ENCODE measurements around the gene CIT. TPM values are rescaled to one million over a fixed set of nuclear protein-coding genes. Genes with fewer than 3 reads are reported as not detected.

Gene CIT
- total and polyA plus RNA-seq, 2 donors (not counting 1 experiment from before 2014, with no cell fraction given) = 6.8 to 25.4 TPM

DNA sequence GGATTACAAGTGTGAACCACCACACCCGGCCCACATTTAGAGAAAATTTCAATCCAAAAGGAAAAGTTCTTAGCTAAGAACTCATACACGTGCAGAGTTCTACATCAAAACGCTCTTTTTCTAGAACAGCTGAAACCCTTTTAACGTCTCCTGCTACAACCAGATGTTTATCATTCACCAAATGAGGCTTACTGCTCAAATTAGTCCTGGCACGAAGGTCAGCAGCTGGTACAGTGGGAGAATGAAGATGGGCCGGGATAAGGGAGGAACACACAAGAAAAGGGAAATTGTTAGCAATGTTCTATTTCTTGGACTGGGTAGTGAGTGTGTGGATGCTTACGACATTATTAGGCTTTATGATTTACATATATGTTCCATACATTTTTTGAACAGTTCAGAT, 171.9 kb downstream of the CIT start:
- TF ChIP-seq, protein P1, sequence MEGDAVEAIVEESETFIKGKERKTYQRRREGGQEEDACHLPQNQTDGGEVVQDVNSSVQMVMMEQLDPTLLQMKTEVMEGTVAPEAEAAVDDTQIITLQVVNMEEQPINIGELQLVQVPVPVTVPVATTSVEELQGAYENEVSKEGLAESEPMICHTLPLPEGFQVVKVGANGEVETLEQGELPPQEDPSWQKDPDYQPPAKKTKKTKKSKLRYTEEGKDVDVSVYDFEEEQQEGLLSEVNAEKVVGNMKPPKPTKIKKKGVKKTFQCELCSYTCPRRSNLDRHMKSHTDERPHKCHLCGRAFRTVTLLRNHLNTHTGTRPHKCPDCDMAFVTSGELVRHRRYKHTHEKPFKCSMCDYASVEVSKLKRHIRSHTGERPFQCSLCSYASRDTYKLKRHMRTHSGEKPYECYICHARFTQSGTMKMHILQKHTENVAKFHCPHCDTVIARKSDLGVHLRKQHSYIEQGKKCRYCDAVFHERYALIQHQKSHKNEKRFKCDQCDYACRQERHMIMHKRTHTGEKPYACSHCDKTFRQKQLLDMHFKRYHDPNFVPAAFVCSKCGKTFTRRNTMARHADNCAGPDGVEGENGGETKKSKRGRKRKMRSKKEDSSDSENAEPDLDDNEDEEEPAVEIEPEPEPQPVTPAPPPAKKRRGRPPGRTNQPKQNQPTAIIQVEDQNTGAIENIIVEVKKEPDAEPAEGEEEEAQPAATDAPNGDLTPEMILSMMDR (conservative IDR thresholded peaks at IDR 0.05 in 1 of 2, IDR thresholded peaks at IDR 0.05 in 1 of 2; ENCODE audit: low read depth in 1 of 2, low read length in 2 of 2) = no peak
- no peak for TF ChIP-seq EZH2 (IDR thresholded peaks at IDR 0.05; ENCODE audit: low read length, missing control alignments)
- Histone ChIP-seq H3K9me3 (ENCODE audit: control insufficient read depth, insufficient read depth, low read depth, low read length) (no peaks in the 10 kb centered on the region), H3K36me3 (ENCODE audit: control insufficient read depth, insufficient read depth, low read length) (peaks cover 14% of the 10 kb centered on the region), H3K9ac (ENCODE audit: insufficient read depth, low read length) (no peak overlapping the region), H3K27me3 (ENCODE audit: control insufficient read depth, insufficient read depth, low read length) (no peaks in the 10 kb centered on the region), H3K4me2 (ENCODE audit: extremely low read depth, insufficient read depth, low read length) (no peak overlapping the region), H3K4me1 (ENCODE audit: control insufficient read depth, extremely low read depth, insufficient read depth, low read length) (no peaks in the 10 kb centered on the region), H3K79me2 (ENCODE audit: control insufficient read depth, insufficient read depth, low read length) (no peaks in the 10 kb centered on the region), H4K20me1 (ENCODE audit: control insufficient read depth, extremely low read depth, insufficient read depth, low read length) (no peaks in the 10 kb centered on the region), H3K4me3 (replicated peaks in 1 of 4; ENCODE audit: control extremely low read depth in 1 of 4, insufficient read depth in 1 of 4, low read depth in 3 of 4, low read length in 4 of 4) (no peak overlapping the region), H3K27ac (ENCODE audit: insufficient read depth, low read length) (no peak overlapping the region), H2AFZ (ENCODE audit: low read length) (no peak overlapping the region)
- DNase-seq (ENCODE audit: low read depth in 2 of 2) = no peak

DNA sequence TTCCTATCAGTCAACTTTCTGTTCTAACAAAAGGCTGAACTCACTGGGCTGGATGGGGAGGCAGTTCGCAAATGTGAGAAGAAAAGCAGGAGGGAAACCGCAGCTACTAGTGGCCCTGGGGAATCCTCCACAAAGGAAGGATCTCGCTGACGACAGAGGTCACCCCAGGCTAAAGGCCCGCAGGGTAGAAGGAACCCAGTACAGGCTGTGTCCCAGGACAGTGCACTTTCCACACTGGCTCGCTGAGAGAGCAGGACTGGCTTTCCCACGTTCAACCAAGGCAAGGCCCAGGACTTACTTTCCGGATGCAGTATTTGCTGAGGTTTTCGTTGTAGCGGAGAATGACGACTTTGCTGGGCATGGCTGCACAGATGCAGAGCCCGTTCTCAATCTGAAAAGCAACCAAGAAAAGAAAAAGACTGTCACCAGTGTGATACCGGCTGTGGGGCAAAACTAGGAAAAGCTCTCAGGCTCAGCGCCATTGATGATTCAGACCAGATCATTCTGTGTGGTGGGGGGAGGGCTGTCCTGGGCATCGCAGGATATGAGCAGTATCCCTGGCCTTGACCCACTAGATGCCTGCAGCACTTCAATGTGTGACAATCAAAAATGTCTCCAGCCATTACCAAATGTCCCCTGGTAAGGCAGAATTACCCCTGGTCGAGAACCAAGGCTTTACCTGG, 172.9 kb downstream of the CIT start:
- TF ChIP-seq, protein P1 (conservative IDR thresholded peaks at IDR 0.05 in 1 of 2, IDR thresholded peaks at IDR 0.05 in 1 of 2; ENCODE audit: low read depth in 1 of 2, low read length in 2 of 2) = no peak
- TF ChIP-seq EZH2 (IDR thresholded peaks at IDR 0.05; ENCODE audit: low read length, missing control alignments) = no peak
- H3K4me1 ChIP-seq (ENCODE audit: control insufficient read depth, extremely low read depth, insufficient read depth, low read length) = no peaks in the 10 kb centered on the region
- H3K27me3 ChIP-seq (ENCODE audit: control insufficient read depth, insufficient read depth, low read length) = no peaks in the 10 kb centered on the region
- H3K36me3 ChIP-seq (ENCODE audit: control insufficient read depth, insufficient read depth, low read length) = peaks cover 11% of the 10 kb centered on the region
- no peaks in the 10 kb centered on the region for H4K20me1 ChIP-seq (ENCODE audit: control insufficient read depth, extremely low read depth, insufficient read depth, low read length)
- no peaks in the 10 kb centered on the region for H3K9me3 ChIP-seq (ENCODE audit: control insufficient read depth, insufficient read depth, low read depth, low read length)
- H3K27ac ChIP-seq (ENCODE audit: insufficient read depth, low read length) = no peak overlapping the region
- no peaks in the 10 kb centered on the region for H3K79me2 ChIP-seq (ENCODE audit: control insufficient read depth, insufficient read depth, low read length)
- H2AFZ ChIP-seq (ENCODE audit: low read length) = no peak overlapping the region
- DNase-seq (ENCODE audit: low read depth in 2 of 2) = peak; percentile 20 to 38
- H3K9ac ChIP-seq (ENCODE audit: insufficient read depth, low read length) = no peak overlapping the region
- H3K4me3 ChIP-seq (replicated peaks in 1 of 4; ENCODE audit: control extremely low read depth in 1 of 4, insufficient read depth in 1 of 4, low read depth in 3 of 4, low read length in 4 of 4) = no peak overlapping the region
- no peak overlapping the region for H3K4me2 ChIP-seq (ENCODE audit: extremely low read depth, insufficient read depth, low read length)

DNA sequence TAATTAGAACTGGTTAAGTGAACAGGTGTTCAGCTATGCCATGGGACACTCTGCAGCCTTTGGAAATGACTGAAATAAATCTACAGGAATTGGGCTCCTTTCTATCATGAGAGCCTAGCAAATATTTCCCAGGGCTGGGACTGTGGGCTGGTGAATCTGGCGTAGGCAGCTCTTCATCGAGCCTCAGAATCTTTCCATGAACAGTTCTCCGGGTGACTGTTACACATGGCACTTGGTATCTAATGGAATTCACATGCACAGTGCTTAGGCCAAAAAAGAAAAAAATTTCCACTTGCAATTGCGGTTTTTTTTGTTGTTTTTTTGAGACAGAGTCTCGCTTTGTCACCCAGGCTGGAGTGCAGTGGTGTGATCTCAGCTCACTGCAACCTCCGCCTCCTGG, 177.0 kb downstream of the CIT start:
- Histone ChIP-seq H3K4me1 (ENCODE audit: control insufficient read depth, extremely low read depth, insufficient read depth, low read length) (no peaks in the 10 kb centered on the region), H3K4me2 (ENCODE audit: extremely low read depth, insufficient read depth, low read length) (no peak overlapping the region), H3K27me3 (ENCODE audit: control insufficient read depth, insufficient read depth, low read length) (no peaks in the 10 kb centered on the region), H4K20me1 (ENCODE audit: control insufficient read depth, extremely low read depth, insufficient read depth, low read length) (no peaks in the 10 kb centered on the region), H2AFZ (ENCODE audit: low read length) (no peak overlapping the region), H3K36me3 (ENCODE audit: control insufficient read depth, insufficient read depth, low read length) (peaks cover 13% of the 10 kb centered on the region), H3K9ac (ENCODE audit: insufficient read depth, low read length) (no peak overlapping the region), H3K4me3 (replicated peaks in 1 of 4; ENCODE audit: control extremely low read depth in 1 of 4, insufficient read depth in 1 of 4, low read depth in 3 of 4, low read length in 4 of 4) (no peak overlapping the region), H3K27ac (ENCODE audit: insufficient read depth, low read length) (no peak overlapping the region), H3K79me2 (ENCODE audit: control insufficient read depth, insufficient read depth, low read length) (no peaks in the 10 kb centered on the region), H3K9me3 (ENCODE audit: control insufficient read depth, insufficient read depth, low read depth, low read length) (no peaks in the 10 kb centered on the region)
- TF ChIP-seq, protein P1 (conservative IDR thresholded peaks at IDR 0.05 in 1 of 2, IDR thresholded peaks at IDR 0.05 in 1 of 2; ENCODE audit: low read depth in 1 of 2, low read length in 2 of 2) = no peak
- TF ChIP-seq EZH2 (IDR thresholded peaks at IDR 0.05; ENCODE audit: low read length, missing control alignments) = no peak
- no peak for DNase-seq (ENCODE audit: low read depth in 2 of 2)

Data from fibroblast of lung (primary cell).